ENCODE data around the gene PGLYRP4.
"Not testable (repeated sequence)": the region's sequence is repeated elsewhere in the genome, so short reads cannot be mapped to it uniquely, and the experiment has no call there.

PGLYRP4 gene

GRCh38 chr1:153337980-153338853 is 10.4 kb downstream of the PGLYRP4 start:
- DNase-seq (ENCODE audit: low read depth in 2 of 2) = no peak

GRCh38 chr1:153336650-153337049 is 12.0 kb downstream of the PGLYRP4 start:
- no peak for DNase-seq (ENCODE audit: low read depth in 2 of 2)

GRCh38 chr1:153333902-153334301 is 14.7 kb downstream of the PGLYRP4 start:
- DNase-seq (ENCODE audit: low read depth in 2 of 2) = no peak

GRCh38 chr1:153324912-153325311 is 23.7 kb downstream of the PGLYRP4 start:
- DNase-seq (ENCODE audit: low read depth in 2 of 2) = no peak

GRCh38 chr1:153322568-153322967 is 26.1 kb downstream of the PGLYRP4 start:
- no peak for DNase-seq (ENCODE audit: low read depth in 2 of 2)

- DNase-seq (ENCODE audit: low read depth in 2 of 2) = not testable (repeated sequence)
Measured at GRCh38 chr1:153318145-153318544, 30.5 kb downstream of the PGLYRP4 start.

GRCh38 chr1:153316013-153316412 is 32.6 kb downstream of the PGLYRP4 start:
- DNase-seq (ENCODE audit: low read depth in 2 of 2) = not testable (repeated sequence)

- DNase-seq (ENCODE audit: low read depth in 2 of 2) = not testable (repeated sequence)
Measured at GRCh38 chr1:153314388-153314787, 34.3 kb downstream of the PGLYRP4 start.

GRCh38 chr1:153313288-153313687 is 35.4 kb downstream of the PGLYRP4 start:
- DNase-seq (ENCODE audit: low read depth in 2 of 2) = no peak

- no peak for DNase-seq (ENCODE audit: low read depth in 2 of 2)
Measured at GRCh38 chr1:153312570-153313186, 36.0 kb downstream of the PGLYRP4 start, which contains the start of gene PGLYRP3. Gene PGLYRP3, minus strand, starts transcription at chr1:153312952. Its CDS starts 2,287 bp downstream, at chr1:153310665.

GRCh38 chr1:153310526-153310925 is 38.1 kb downstream of the PGLYRP4 start:
- DNase-seq (ENCODE audit: low read depth in 2 of 2) = no peak

GRCh38 chr1:153309441-153309840 is 39.2 kb downstream of the PGLYRP4 start:
- no peak for DNase-seq (ENCODE audit: low read depth in 2 of 2)

GRCh38 chr1:153308540-153308939 is 40.1 kb downstream of the PGLYRP4 start:
- no peak for DNase-seq (ENCODE audit: low read depth in 2 of 2)

GRCh38 chr1:153307221-153307600 is 41.4 kb downstream of the PGLYRP4 start:
- DNase-seq (ENCODE audit: low read depth in 2 of 2) = no peak

GRCh38 chr1:153306303-153307220 is 42.1 kb downstream of the PGLYRP4 start:
- DNase-seq (ENCODE audit: low read depth in 2 of 2) = no peak

GRCh38 chr1:153305682-153306081 is 43.0 kb downstream of the PGLYRP4 start:
- DNase-seq (ENCODE audit: low read depth in 2 of 2) = no peak

GRCh38 chr1:153302308-153302707 is 46.3 kb downstream of the PGLYRP4 start:
- DNase-seq (ENCODE audit: low read depth in 2 of 2) = no peak

GRCh38 chr1:153293851-153294250 is 54.8 kb downstream of the PGLYRP4 start:
- DNase-seq (ENCODE audit: low read depth in 2 of 2) = no peak

- DNase-seq (ENCODE audit: low read depth in 2 of 2) = no peak
Measured at GRCh38 chr1:153293480-153293775, 55.2 kb downstream of the PGLYRP4 start.

GRCh38 chr1:153292740-153293479 is 55.7 kb downstream of the PGLYRP4 start:
- DNase-seq (ENCODE audit: low read depth in 2 of 2) = no peak

- DNase-seq (ENCODE audit: low read depth in 2 of 2) = no peak
Measured at GRCh38 chr1:153292185-153292584, 56.5 kb downstream of the PGLYRP4 start.

Data from stimulated activated CD8-positive, alpha-beta memory T cell treated with anti-CD3 and anti-CD28 coated beads, Interleukin-7, amount 100 ng/mL, for 1 hour (primary cell).